SK-N-SH (cell line): ENCODE results near the gene ERC2. TPM values are rescaled to one million over a fixed set of nuclear protein-coding genes. Genes with fewer than 3 reads are reported as not detected.

ENCODE experiments used
- CTCF ChIA-PET: fragments of 300-600, 350-600 bp; formaldehyde crosslinking; extraction: SDS; loops from one replicate; lab custom pipeline; 2021; lab: Yijun Ruan, JAX
- POLR2A ChIA-PET: fragments of 350-600 bp; sonication (Branson Sonifier 250); formaldehyde crosslinking; extraction: SDS; loops from one replicate; lab custom pipeline; 2020; ENCODE audit warnings: antibody characterized with exemption, inconsistent platforms; lab: Yijun Ruan, JAX
- DNase-seq: peaks from one replicate; pipeline ENCODE4 v3.0.0; 2012
- H2AFZ ChIP-seq: fragments of 200-600 bp; sonication (generic); 2 replicates; pipeline ENCODE4 v1.8.1; 2016; ENCODE audit warnings: antibody characterized with exemption, mild to moderate bottlenecking, low read depth
- H3F3A ChIP-seq: fragments of 200-600 bp; sonication (generic); replicated peaks from 2 replicates; pipeline ENCODE3; 2016; ENCODE audit warnings: antibody characterized with exemption, mild to moderate bottlenecking; ENCODE audit not compliant: insufficient read depth
- H3K27ac ChIP-seq, 2 experiments: fragments of 200-500 bp in 1 of 2; fragments of 200-600 bp in 1 of 2; sonication (Bioruptor generic) in 1 of 2; sonication (generic), shearing (Covaris generic) in 1 of 2; 2 replicates each; pipeline versions ENCODE4 v1.5.1 to v1.6.1; 2014 to 2016; ENCODE audit warnings: low read depth in 2 of 2, inconsistent platforms in 1 of 2, low read length in 1 of 2, mild to moderate bottlenecking in 1 of 2, mixed read lengths in 1 of 2
- H3K27me3 ChIP-seq: fragments of 200-600 bp; sonication (generic), shearing (Covaris generic); 2 replicates; pipeline ENCODE4 v1.6.1; 2016; ENCODE audit warnings: mixed run types; ENCODE audit not compliant: insufficient read depth
- H3K36me3 ChIP-seq, 2 experiments: fragments of 200-500 bp in 1 of 2; fragments of 200-600 bp in 1 of 2; sonication (Bioruptor generic) in 1 of 2; sonication (generic) in 1 of 2; replicated peaks in 1 of 2; 2 replicates each; pipeline versions ENCODE3 to v1.5.1; 2014 to 2016; ENCODE audit warnings: low read length in 1 of 2, mild to moderate bottlenecking in 1 of 2; ENCODE audit not compliant: insufficient read depth in 2 of 2, control insufficient read depth in 1 of 2
- H3K4me1 ChIP-seq, 2 experiments: fragments of 200-500 bp in 1 of 2; fragments of 200-600 bp in 1 of 2; sonication (Bioruptor generic) in 1 of 2; sonication (generic), shearing (Covaris generic) in 1 of 2; 2 replicates each; pipeline versions ENCODE4 v1.5.1 to v1.6.1; 2014 to 2016; ENCODE audit warnings: low read depth in 1 of 2, low read length in 1 of 2, mixed run types in 1 of 2; ENCODE audit not compliant: insufficient read depth in 2 of 2, control insufficient read depth in 1 of 2
- H3K4me2 ChIP-seq: fragments of 200-600 bp; sonication (generic), shearing (Covaris generic); 2 replicates; pipeline ENCODE4 v1.6.1; 2017; ENCODE audit warnings: mixed run types
- H3K4me3 ChIP-seq, 2 experiments: fragments of 200-500 bp in 1 of 2; fragments of 200-600 bp in 1 of 2; sonication (Bioruptor generic) in 1 of 2; sonication (generic), shearing (Covaris generic) in 1 of 2; 2 replicates each; pipeline versions ENCODE4 v1.5.1 to v1.8.1; 2014 to 2016; ENCODE audit warnings: low read depth in 2 of 2, inconsistent platforms in 1 of 2, low read length in 1 of 2, mild to moderate bottlenecking in 1 of 2, mixed read lengths in 1 of 2, moderate library complexity in 1 of 2
- H3K79me2 ChIP-seq: fragments of 200-600 bp; sonication (generic); 2 replicates; pipeline ENCODE4 v1.8.1; 2017; ENCODE audit warnings: mild to moderate bottlenecking; ENCODE audit not compliant: insufficient read depth
- H3K9ac ChIP-seq: fragments of 200-600 bp; sonication (generic); 2 replicates; pipeline ENCODE4 v1.6.1; 2017; ENCODE audit warnings: mixed run types
- H3K9me2 ChIP-seq: fragments of 200-600 bp; sonication (generic); 2 replicates; pipeline ENCODE4 v1.6.1; 2017; ENCODE audit warnings: mixed run types
- H3K9me3 ChIP-seq: fragments of 200-600 bp; sonication (generic); 2 replicates; pipeline ENCODE4 v1.6.1; 2017; ENCODE audit warnings: mixed run types, mild to moderate bottlenecking, moderate library complexity
- H4K20me1 ChIP-seq: fragments of 200-600 bp; sonication (generic); 2 replicates; pipeline ENCODE4 v1.6.1; 2017; ENCODE audit warnings: mild to moderate bottlenecking, mixed run types; ENCODE audit not compliant: insufficient read depth
- CHD2 ChIP-seq: fragments of 150-350 bp; IDR thresholded peaks from 2 replicates; pipeline ENCODE4 v1.6.1; 2018; ENCODE audit warnings: low read length; ENCODE audit not compliant: partially characterized antibody
- EZH2phosphoT487 ChIP-seq: fragments of 200-600 bp; sonication (generic); IDR thresholded peaks from 2 replicates; pipeline ENCODE4 v1.6.1; 2017; ENCODE audit warnings: low read depth, mixed run types, mild to moderate bottlenecking, antibody characterized with exemption, moderate library complexity, borderline replicate concordance
- FOSL2 ChIP-seq: IDR thresholded peaks from 2 replicates; pipeline ENCODE4 v1.4.0; 2012; ENCODE audit warnings: low read depth, mild to moderate bottlenecking, moderate library complexity, borderline replicate concordance
- FOXJ3 ChIP-seq: sonication (generic); formaldehyde crosslinking; IDR thresholded peaks from 2 replicates; pipeline ENCODE4 v1.5.1; 2020; ENCODE audit warnings: mild to moderate bottlenecking, missing genetic modification reagents
- FOXM1 ChIP-seq: IDR thresholded peaks from 2 replicates; pipeline ENCODE4 v1.4.0; 2012; ENCODE audit warnings: low read depth, mild to moderate bottlenecking
- JUND ChIP-seq: IDR thresholded peaks from 2 replicates; pipeline ENCODE4 v1.4.0; 2012
- MEF2A ChIP-seq: IDR thresholded peaks from 2 replicates; pipeline ENCODE4 v1.4.0; 2012; ENCODE audit warnings: low read depth, borderline replicate concordance
- MXI1 ChIP-seq: IDR thresholded peaks from 2 replicates; pipeline ENCODE4 v1.6.1; 2012; ENCODE audit warnings: mild to moderate bottlenecking, low read depth, low read length, improper control_type of control experiment
- NRF1 ChIP-seq: IDR thresholded peaks from 2 replicates; pipeline ENCODE4 v1.6.1; 2012; ENCODE audit warnings: low read depth, mild to moderate bottlenecking, low read length
- RAD21 ChIP-seq: IDR thresholded peaks from 2 replicates; pipeline ENCODE4 v1.6.1; 2012; ENCODE audit warnings: mild to moderate bottlenecking, low read length
- RFX5 ChIP-seq: IDR thresholded peaks from 2 replicates; pipeline ENCODE4 v1.6.1; 2012; ENCODE audit warnings: mild to moderate bottlenecking, improper control_type of control experiment, low read length
- SIN3A ChIP-seq: IDR thresholded peaks from 2 replicates; pipeline ENCODE4 v1.6.1; 2012; ENCODE audit warnings: low read depth, mild to moderate bottlenecking, low read length, moderate library complexity, borderline replicate concordance
- SMC3 ChIP-seq: IDR thresholded peaks from 2 replicates; pipeline ENCODE4 v1.6.1; 2012; ENCODE audit warnings: low read depth, low read length, improper control_type of control experiment
- TAF1 ChIP-seq: IDR thresholded peaks from 2 replicates; pipeline ENCODE4 v1.6.1; 2012; ENCODE audit warnings: low read depth, mild to moderate bottlenecking, low read length, moderate library complexity, borderline replicate concordance
- TEAD4 ChIP-seq: IDR thresholded peaks from 2 replicates; pipeline ENCODE4 v1.4.0; 2012; ENCODE audit warnings: mild to moderate bottlenecking, borderline replicate concordance; ENCODE audit not compliant: insufficient read depth
- WGBS: methylation state at CpG from one replicate; pipeline ENCODE4 v1.1.6; 2017; ENCODE audit warnings: low lambda C conversion rate; 5-methylcytosine and 5-hydroxymethylcytosine counted together
- polyA plus RNA-seq, 3 experiments: library from polyadenylated mRNA; depleted of rRNA; stranded (reverse); fragments of >200 nt; gene quantifications; 2 replicates each; pipeline ENCODE4 v1.2.3, GENCODE V29; 2012
- TF ChIP-seq, protein P1 (sequence below): fragments of 150-350 bp; IDR thresholded peaks from 2 replicates; pipeline ENCODE4 v1.6.1; 2017; ENCODE audit warnings: antibody characterized with exemption, low read length, low read depth, borderline replicate concordance
- TF ChIP-seq, protein P2 (sequence below): IDR thresholded peaks from 2 replicates; pipeline ENCODE4 v1.4.0; 2012; ENCODE audit warnings: low read depth
- TF ChIP-seq, protein P3 (sequence below): IDR thresholded peaks from 2 replicates; pipeline ENCODE4 v1.4.0; 2012; ENCODE audit warnings: low read depth, borderline replicate concordance

ERC2 gene
- polyA plus RNA-seq, 1 of the 3 experiments (the other 2 are of a cell fraction): 1.6 TPM

DNA sequence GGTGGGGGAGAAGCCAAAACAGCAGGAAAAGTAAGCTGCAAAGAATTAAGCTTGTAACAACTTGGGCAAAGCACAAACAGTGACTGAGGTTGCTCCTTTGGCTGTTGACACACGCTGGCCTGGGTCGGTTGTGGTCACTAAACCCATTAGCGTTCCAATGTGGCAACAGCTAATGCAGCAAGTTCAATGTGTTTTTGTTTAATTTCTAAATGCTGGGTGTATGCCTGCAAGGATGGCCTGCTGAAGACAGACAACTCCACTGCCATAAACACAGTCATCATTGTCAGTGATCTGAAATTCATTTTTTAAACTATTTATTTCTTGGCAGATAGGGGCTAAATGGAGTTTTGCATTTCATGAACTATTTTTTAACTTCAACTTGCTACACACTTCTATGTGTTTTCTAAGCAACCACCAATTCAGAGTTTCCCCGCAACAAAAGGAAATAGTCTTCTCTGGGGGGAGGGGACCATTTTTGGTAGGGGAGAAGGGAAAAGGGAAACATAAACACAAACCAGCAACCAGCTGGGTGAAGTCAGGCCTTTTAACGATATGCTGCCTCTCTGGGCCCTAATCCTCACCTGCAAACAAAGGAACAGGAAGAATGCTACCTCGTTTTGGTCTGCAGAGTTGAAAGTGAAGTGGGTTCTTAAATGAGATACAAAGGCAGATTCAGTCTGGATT lies 946.4 kb downstream of the ERC2 start:
- H3K9ac ChIP-seq: no peak overlapping the region
- H3K27ac ChIP-seq: no peak overlapping the region
- H3K9me2 ChIP-seq: no peaks in the 10 kb centered on the region
- POLR2A ChIA-PET: no interaction called here
- H3K36me3 ChIP-seq: no peaks in the 10 kb centered on the region
- peaks cover 6% of the 10 kb centered on the region for H3F3A ChIP-seq
- H3K9me3 ChIP-seq: no peaks in the 10 kb centered on the region
- H4K20me1 ChIP-seq: no peaks in the 10 kb centered on the region
- H3K27me3 ChIP-seq: no peaks in the 10 kb centered on the region
- no peaks in the 10 kb centered on the region for H3K79me2 ChIP-seq
- TF ChIP-seq SIN3A (no peak), MEF2A (no peak), FOSL2 (no peak), JUND (no peak), RAD21 (no peak), SMC3 (no peak)
- TF ChIP-seq, protein P1, sequence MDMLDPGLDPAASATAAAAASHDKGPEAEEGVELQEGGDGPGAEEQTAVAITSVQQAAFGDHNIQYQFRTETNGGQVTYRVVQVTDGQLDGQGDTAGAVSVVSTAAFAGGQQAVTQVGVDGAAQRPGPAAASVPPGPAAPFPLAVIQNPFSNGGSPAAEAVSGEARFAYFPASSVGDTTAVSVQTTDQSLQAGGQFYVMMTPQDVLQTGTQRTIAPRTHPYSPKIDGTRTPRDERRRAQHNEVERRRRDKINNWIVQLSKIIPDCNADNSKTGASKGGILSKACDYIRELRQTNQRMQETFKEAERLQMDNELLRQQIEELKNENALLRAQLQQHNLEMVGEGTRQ: no peak
- no peak overlapping the region for H3K4me2 ChIP-seq
- WGBS: 83% methylated on average over 6 of the region's 6 CpGs
- no peak overlapping the region for H2AFZ ChIP-seq
- peaks cover 3 to 8% of the 10 kb centered on the region in 2 experiments; a peak in 2 of 4 replicates for H3K4me1 ChIP-seq
- CTCF ChIA-PET: interaction anchor here (0.9 to 1.6 kb wide), 2 partner anchors 9 to 11 kb away, joined by 3 read pairs; no protein-coding TSS in a partner anchor
- no peak for DNase-seq
- no peak overlapping the region for H3K4me3 ChIP-seq

DNA sequence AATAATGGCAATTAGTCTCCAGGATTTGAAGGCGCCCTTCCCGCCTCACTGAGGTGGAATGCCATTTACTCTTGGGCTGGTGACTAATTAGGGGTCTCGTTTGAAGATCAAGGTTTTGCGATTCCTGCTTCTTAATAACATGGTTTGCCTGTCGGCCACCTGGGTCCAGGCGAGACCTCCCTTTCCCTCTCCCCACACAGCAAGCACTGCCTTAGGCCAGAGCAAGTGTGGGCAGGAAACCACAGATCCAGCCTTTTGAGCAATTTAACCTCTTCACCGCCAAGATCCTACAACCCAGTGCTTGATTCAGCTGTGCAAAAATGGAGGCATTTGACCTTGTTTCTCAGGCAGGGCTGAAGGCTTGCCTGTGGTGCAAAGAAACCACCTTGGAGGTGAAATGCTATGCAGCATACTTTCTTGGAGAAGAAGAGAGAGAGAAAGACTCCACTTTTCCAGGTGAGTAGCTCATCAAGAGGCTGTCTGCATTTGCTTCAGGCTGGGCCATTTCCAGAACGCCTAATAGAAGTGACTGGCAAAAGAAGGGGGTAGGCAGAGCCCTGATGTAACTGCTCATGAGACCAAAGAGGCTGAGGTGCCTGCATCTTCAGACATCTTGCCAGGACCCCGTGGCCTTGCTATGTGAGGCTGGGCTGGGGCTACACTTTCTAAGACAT lies 947.1 kb downstream of the ERC2 start:
- Histone ChIP-seq H3K27ac (no peak overlapping the region), H2AFZ (no peak overlapping the region), H3K4me3 (no peak overlapping the region), H3K9ac (no peak overlapping the region), H3K27me3 (no peaks in the 10 kb centered on the region), H3K4me2 (no peak overlapping the region), H3K9me2 (no peaks in the 10 kb centered on the region), H4K20me1 (no peaks in the 10 kb centered on the region), H3K36me3 (no peaks in the 10 kb centered on the region), H3K9me3 (no peaks in the 10 kb centered on the region), H3F3A (peaks cover 6% of the 10 kb centered on the region), H3K4me1 (peaks cover 3 to 8% of the 10 kb centered on the region in 2 experiments; a peak in 2 of 4 replicates), H3K79me2 (no peaks in the 10 kb centered on the region)
- ChIA-PET CTCF (interaction anchor here (0.9 to 1.6 kb wide), 3 partner anchors 8 to 340 kb away, joined by 3 read pairs; no protein-coding TSS in a partner anchor), POLR2A (no interaction called here)
- WGBS: 82% methylated on average over 9 of the region's 9 CpGs
- no peak for DNase-seq
- no peak for TF ChIP-seq MXI1
- no peak for TF ChIP-seq TAF1
- TF ChIP-seq, protein P1: no peak
- TF ChIP-seq, protein P2, sequence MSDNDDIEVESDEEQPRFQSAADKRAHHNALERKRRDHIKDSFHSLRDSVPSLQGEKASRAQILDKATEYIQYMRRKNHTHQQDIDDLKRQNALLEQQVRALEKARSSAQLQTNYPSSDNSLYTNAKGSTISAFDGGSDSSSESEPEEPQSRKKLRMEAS: no peak
- TF ChIP-seq FOXJ3: no peak
- TF ChIP-seq FOXM1: no peak
- no peak for TF ChIP-seq EZH2phosphoT487
- TF ChIP-seq RFX5: no peak
- TF ChIP-seq NRF1: no peak
- TF ChIP-seq, protein P3, sequence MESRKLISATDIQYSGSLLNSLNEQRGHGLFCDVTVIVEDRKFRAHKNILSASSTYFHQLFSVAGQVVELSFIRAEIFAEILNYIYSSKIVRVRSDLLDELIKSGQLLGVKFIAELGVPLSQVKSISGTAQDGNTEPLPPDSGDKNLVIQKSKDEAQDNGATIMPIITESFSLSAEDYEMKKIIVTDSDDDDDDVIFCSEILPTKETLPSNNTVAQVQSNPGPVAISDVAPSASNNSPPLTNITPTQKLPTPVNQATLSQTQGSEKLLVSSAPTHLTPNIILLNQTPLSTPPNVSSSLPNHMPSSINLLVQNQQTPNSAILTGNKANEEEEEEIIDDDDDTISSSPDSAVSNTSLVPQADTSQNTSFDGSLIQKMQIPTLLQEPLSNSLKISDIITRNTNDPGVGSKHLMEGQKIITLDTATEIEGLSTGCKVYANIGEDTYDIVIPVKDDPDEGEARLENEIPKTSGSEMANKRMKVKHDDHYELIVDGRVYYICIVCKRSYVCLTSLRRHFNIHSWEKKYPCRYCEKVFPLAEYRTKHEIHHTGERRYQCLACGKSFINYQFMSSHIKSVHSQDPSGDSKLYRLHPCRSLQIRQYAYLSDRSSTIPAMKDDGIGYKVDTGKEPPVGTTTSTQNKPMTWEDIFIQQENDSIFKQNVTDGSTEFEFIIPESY: no peak
- no peak for TF ChIP-seq TEAD4
- no peak for TF ChIP-seq CHD2
